ENCODE measurements around the gene ASIC2.

The ASIC2 gene

DNA sequence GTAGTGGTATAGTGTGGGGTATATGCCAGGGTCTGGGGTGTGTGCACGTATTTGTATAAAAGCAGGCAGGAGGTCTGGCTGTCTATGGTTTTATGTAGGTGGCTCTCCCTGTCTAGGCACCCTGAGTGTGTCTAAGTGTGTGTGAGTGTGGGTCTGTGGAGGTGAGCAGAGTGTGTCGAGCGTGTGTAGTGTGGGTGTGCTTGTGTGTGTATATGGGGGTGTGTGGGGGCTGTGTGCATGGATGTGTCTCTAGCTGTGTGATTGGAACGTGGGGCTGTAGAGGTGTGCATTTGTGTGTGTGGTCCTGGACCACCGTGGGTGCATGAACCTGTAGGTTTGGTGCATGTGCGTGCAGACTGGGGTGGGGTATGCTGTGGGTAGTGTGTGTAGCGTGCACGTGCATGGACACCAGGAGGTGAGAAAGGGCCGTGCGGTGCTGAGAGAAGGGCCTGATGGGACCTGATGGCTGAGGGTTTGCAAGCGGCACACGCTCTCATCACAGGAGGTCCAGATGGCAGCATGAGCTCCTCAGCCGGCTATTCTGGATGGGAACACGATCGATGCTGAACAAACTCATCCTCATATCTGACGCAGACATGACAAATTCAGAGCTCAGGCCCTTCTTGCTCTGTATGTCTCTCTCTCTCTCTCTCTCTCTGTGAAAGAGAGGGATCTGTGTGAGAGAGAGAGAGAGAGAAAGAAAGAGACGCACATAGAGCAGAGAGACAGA, 273.8 kb downstream of the ASIC2 start:
- TF ChIP-seq, protein P1, sequence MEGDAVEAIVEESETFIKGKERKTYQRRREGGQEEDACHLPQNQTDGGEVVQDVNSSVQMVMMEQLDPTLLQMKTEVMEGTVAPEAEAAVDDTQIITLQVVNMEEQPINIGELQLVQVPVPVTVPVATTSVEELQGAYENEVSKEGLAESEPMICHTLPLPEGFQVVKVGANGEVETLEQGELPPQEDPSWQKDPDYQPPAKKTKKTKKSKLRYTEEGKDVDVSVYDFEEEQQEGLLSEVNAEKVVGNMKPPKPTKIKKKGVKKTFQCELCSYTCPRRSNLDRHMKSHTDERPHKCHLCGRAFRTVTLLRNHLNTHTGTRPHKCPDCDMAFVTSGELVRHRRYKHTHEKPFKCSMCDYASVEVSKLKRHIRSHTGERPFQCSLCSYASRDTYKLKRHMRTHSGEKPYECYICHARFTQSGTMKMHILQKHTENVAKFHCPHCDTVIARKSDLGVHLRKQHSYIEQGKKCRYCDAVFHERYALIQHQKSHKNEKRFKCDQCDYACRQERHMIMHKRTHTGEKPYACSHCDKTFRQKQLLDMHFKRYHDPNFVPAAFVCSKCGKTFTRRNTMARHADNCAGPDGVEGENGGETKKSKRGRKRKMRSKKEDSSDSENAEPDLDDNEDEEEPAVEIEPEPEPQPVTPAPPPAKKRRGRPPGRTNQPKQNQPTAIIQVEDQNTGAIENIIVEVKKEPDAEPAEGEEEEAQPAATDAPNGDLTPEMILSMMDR (IDR thresholded peaks at IDR 0.05; ENCODE audit: low read depth, low read length): no peak
- H3K4me3 ChIP-seq (ENCODE audit: low read depth, low read length): no peak overlapping the region

- H3K4me3 ChIP-seq (ENCODE audit: low read depth, low read length): no peak overlapping the region
- TF ChIP-seq, protein P1 (IDR thresholded peaks at IDR 0.05; ENCODE audit: low read depth, low read length): no peak
These were observed 275.7 kb downstream of the ASIC2 start for GRCh38 chr17:33017366-33017765.

GRCh38 chr17:33016920-33017319, 276.2 kb downstream of the ASIC2 start:
- TF ChIP-seq, protein P1 (IDR thresholded peaks at IDR 0.05; ENCODE audit: low read depth, low read length): no peak
- H3K4me3 ChIP-seq (ENCODE audit: low read depth, low read length): no peak overlapping the region

GRCh38 chr17:33015716-33016346, 277.3 kb downstream of the ASIC2 start:
- TF ChIP-seq, protein P1 (IDR thresholded peaks at IDR 0.05; ENCODE audit: low read depth, low read length): no peak
- no peak overlapping the region for H3K4me3 ChIP-seq (ENCODE audit: low read depth, low read length)

DNA sequence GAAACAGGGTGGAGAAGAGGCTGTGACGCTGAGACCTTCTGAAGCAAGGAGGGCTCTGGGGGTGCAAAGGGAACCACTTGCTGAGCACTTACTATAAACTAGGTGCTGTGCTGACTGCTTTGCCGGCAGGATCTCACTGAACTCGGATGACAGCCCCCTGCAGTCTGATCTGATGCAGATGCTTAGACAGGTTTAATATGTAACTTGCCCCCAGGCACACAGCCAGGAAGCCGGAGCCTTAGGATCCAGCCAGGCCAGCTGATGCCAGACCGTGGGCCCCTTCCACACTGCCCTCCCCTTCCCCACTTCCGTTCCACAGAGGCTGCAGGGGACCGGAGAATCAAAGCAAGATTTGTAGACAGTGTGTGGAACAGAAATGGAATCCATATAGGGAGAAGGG, 278.3 kb downstream of the ASIC2 start:
- H3K4me3 ChIP-seq (ENCODE audit: low read depth, low read length): no peak overlapping the region
- TF ChIP-seq, protein P1 (IDR thresholded peaks at IDR 0.05; ENCODE audit: low read depth, low read length): no peak

DNA sequence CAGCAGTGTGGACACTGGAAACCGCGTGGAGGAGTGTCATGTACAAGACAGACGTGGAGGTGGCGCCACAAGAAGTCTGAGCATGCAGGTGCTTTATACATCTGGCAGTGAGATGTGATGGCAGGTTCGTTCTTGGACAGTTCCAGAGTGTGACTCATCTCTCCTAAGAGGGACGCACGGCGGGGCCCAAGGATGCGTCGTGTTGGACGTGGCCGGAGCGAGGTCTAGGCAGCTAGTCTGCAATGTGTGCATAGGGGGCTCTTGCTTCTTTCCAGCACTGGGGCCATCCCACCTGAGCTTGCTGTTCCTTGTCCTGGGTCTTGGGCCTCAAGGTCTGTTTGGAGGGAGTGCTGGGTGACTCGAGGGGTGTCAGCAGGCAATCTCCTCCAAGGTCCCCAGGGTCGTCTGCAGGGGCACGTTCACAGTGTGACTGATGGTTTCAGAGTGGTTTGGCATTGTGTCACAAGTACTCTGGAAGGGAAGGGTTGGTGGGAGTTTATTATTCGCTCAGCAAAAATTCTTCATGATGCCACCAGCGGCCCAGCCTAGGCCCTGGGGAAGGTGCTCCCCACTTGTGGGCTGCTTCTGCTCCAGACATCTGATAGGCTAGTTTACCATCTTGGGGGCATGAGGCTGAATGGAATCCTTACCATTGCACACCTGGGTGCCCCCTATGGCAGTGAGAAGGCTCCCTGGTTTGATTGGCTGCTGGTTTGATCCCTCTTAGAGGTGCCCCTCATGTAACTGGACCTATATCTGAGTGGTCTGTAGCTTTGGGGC, 279.3 kb downstream of the ASIC2 start:
- H3K4me3 ChIP-seq (ENCODE audit: low read depth, low read length): no peak overlapping the region
- TF ChIP-seq, protein P1 (IDR thresholded peaks at IDR 0.05; ENCODE audit: low read depth, low read length): no peak
